H1 (cell line): ENCODE data around the gene MED31. TPM values are rescaled to one million over a fixed set of nuclear protein-coding genes. Genes with fewer than 3 reads are reported as not detected.

Experiments used
- CHD2 ChIP-seq: IDR thresholded peaks from 2 replicates; pipeline ENCODE4 v1.6.1; 2012; ENCODE audit warnings: low read length, improper control_type of control experiment
- SIX5 ChIP-seq: IDR thresholded peaks from 2 replicates; pipeline ENCODE4 v1.6.1; 2011; ENCODE audit warnings: mild to moderate bottlenecking, low read depth, low read length
- SP4 ChIP-seq: IDR thresholded peaks from 2 replicates; pipeline ENCODE4 v1.6.1; 2012; ENCODE audit warnings: low read length, inconsistent platforms
- TAF1 ChIP-seq: IDR thresholded peaks from 2 replicates; pipeline ENCODE4 v1.6.1; 2011; ENCODE audit warnings: mild to moderate bottlenecking, low read depth, low read length
- polyA plus RNA-seq, 7 experiments: library from polyadenylated mRNA; depleted of rRNA in 3 of 7; stranded (reverse) in 5 of 7; unstranded in 2 of 7; fragments of >200 nt in 5 of 7; fragments of 200-250 nt in 2 of 7; gene quantifications; 1 replicate in 5 of 7; 2 replicates in 1 of 7; 4 replicates in 1 of 7; pipeline versions ENCODE4 v1.2.1 to v1.2.3, GENCODE V29; 2011 to 2013; ENCODE audit warnings: missing spikeins in 2 of 7, mixed read lengths in 2 of 7
- total RNA-seq: library from RNA; stranded (reverse); fragmentation: NEBNext Ultra II Directional; extraction: Animal tissue kit (Norgen Biotek cat#: 25700); gene quantifications from 2 replicates; pipeline ENCODE4 v1.2.1, GENCODE V29; 2021

The MED31 gene
- total and polyA plus RNA-seq, 2 of the 8 experiments (the other 6 are each of a cell fraction or from before 2014, with no cell fraction given): 4.6 to 12.3 TPM

DNA sequence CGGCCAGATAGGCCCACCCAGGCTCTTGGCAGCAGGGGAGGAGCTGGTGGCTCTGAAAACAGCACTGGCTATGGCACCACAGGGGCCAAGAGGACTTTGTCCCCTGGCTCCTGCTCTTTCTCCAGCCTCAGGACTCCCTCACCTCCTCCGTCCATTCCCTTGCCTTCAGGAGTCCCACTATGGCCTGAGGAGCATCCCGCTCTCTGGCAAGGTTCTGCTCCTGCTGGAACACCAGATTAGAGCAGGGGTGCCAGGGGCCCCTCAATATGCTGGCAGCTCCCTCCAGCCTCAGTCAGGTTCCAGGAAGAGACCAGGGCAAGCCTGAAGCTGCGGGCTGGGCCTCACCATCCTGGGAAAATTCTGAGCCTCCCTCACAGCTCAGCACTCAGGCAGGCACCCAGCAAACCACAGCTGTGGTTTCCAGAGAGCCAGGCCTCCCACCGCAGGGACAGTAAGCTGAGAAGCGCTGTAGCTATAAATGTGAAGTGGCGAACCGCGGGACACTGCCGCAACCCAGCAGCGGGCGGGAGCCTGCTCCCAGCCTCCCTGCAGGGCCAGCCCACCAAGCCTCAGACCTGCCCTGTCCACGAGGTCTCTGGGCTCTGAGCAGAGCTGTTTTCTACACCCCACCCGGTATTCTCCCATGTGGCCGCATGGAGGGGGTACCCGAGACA, 25.9 kb upstream of the MED31 start (continued):
- no peak for TF ChIP-seq SIX5
- TF ChIP-seq SP4: no peak
- TF ChIP-seq CHD2: no peak
- TF ChIP-seq TAF1: no peak
